ENCODE results near the gene EFNA5. TPM values are rescaled to one million over a fixed set of nuclear protein-coding genes. Genes with fewer than 3 reads are reported as not detected.

The EFNA5 gene
- total RNA-seq, 1 donor = 6.5 TPM

DNA sequence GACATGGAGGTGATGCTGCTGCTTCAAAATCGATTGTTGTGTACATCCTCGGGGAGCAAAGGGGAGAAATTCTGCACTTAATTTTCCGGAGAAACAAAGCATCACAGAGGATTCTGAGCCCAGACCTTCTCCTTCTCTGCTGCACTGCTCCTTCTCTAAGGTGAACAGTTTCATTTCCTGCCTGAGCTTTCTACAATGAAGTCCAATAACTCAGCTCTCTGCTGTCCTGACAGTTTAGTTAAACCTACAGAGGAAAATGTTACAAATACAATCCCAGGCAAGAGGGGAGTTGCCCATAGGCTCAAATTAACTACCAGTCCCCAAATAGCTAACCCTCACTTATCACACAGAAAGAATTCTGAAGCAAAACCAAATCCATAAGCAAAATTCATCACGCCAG is 206.3 kb downstream of the EFNA5 start:
- H3K4me3 ChIP-seq (ENCODE audit: low read depth, low read length) = no peak overlapping the region
- DNase-seq (ENCODE audit: low read depth) = no peak
- TF ChIP-seq, protein P1, sequence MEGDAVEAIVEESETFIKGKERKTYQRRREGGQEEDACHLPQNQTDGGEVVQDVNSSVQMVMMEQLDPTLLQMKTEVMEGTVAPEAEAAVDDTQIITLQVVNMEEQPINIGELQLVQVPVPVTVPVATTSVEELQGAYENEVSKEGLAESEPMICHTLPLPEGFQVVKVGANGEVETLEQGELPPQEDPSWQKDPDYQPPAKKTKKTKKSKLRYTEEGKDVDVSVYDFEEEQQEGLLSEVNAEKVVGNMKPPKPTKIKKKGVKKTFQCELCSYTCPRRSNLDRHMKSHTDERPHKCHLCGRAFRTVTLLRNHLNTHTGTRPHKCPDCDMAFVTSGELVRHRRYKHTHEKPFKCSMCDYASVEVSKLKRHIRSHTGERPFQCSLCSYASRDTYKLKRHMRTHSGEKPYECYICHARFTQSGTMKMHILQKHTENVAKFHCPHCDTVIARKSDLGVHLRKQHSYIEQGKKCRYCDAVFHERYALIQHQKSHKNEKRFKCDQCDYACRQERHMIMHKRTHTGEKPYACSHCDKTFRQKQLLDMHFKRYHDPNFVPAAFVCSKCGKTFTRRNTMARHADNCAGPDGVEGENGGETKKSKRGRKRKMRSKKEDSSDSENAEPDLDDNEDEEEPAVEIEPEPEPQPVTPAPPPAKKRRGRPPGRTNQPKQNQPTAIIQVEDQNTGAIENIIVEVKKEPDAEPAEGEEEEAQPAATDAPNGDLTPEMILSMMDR (IDR thresholded peaks at IDR 0.05; ENCODE audit: insufficient read depth, low read depth, low read length) = no peak

DNA sequence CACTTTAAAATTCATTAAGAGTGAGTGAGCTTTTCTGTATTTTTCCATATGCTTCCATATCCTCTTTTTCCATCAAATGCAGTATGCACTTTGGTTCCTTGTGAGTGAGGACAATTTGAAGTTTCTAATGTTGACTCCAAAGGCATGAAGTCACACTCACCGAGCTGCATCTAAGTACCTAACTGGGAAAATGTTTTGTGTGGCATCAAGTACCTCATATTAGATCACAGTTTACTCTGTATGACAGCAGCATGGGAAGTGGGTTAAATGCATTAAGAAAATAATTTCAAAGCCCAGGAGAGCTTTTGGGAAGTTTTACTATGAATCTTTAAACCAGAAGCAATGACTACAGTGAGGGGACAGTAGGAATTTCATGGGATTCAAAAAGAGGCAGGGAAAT is 207.0 kb downstream of the EFNA5 start:
- TF ChIP-seq, protein P1 (IDR thresholded peaks at IDR 0.05; ENCODE audit: insufficient read depth, low read depth, low read length) = no peak

DNA sequence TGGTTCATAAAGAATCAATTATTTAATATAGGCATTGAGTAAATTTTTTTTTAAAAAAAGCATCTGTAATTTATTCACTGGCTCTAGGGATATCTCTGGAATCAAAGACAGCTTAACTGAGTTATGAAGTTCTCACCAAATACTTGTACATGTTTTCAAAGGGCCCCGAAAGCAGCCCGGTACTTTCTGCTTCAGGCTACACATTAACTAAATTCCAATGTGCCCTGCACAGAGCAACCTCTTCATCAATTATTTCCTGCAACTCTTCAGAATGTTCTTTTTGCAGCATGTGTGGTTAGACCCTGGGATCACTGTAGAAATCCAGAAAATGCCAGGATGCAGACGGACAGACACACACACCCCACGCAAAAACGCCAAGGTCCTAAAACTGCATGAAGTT is 209.0 kb downstream of the EFNA5 start:
- no peak for DNase-seq (ENCODE audit: low read depth)
- TF ChIP-seq, protein P1 (IDR thresholded peaks at IDR 0.05; ENCODE audit: insufficient read depth, low read depth, low read length) = no peak
- no peak overlapping the region for H3K4me3 ChIP-seq (ENCODE audit: low read depth, low read length)

More for the DNA sequence above, 207.0 kb downstream of the EFNA5 start:
- DNase-seq (ENCODE audit: low read depth) = no peak
- H3K4me3 ChIP-seq (ENCODE audit: low read depth, low read length) = no peak overlapping the region

DNA sequence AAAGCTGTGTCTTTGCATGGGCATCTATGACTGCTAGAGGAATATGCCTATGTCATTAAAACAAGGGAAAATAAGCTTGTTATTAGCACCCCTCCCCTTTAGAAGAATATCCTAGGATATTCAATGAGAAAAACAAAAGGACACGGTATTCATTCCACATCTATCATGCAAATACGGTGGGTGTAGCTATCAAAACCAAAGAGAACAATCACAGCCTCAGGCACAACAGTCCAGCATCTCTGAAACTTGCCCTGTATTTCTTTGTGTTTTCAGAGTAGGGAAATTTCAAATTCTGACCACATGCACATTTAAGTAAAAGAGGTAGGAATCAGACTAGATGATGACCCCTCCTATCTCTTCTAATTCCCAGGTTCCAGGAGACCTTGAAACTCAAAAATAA is 209.9 kb downstream of the EFNA5 start:
- no peak for DNase-seq (ENCODE audit: low read depth)
- TF ChIP-seq, protein P1 (IDR thresholded peaks at IDR 0.05; ENCODE audit: insufficient read depth, low read depth, low read length) = no peak
- H3K4me3 ChIP-seq (ENCODE audit: low read depth, low read length) = no peak overlapping the region

DNA sequence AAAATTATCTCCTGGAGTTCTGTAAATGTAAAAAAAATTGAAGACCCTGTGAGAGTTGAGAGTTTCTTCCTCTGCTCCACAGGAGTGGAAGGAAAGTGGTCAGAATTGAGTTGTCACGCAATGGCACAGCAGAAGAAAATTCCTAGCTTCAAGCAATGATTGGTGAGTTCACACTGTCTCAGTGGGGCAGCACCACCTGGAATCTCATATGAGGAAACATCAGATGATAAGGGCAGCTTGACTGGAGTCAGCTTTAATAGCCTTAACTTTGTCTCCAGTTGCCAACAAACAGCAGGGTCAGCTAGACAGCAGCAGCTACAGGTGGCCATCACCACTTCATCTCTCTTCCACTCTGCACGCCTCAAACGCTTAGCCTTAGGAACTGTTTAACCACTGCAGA is 211.1 kb downstream of the EFNA5 start:
- no peak overlapping the region for H3K4me3 ChIP-seq (ENCODE audit: low read depth, low read length)
- DNase-seq (ENCODE audit: low read depth) = no peak
- TF ChIP-seq, protein P1 (IDR thresholded peaks at IDR 0.05; ENCODE audit: insufficient read depth, low read depth, low read length) = no peak

DNA sequence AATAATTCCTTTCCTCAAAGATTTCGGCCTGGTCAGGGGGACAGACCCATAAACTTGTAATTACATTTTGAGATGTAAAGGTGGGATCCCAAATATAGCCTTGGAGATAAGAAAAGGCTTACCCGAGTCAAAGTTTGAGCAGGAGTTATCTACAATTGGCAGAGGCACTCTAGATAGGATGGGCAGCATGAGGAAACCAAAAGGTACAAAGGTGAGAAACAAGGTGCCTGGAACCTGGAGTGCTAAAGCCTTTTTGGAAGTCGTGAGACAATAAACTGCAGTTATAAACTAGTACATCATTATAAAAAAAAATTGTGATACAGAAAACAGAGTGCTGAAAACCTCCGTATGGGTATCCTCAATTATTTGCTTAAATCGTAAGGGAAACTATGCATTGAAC is 212.4 kb downstream of the EFNA5 start:
- DNase-seq (ENCODE audit: low read depth) = no peak
- TF ChIP-seq, protein P1 (IDR thresholded peaks at IDR 0.05; ENCODE audit: insufficient read depth, low read depth, low read length) = no peak
- no peak overlapping the region for H3K4me3 ChIP-seq (ENCODE audit: low read depth, low read length)

DNA sequence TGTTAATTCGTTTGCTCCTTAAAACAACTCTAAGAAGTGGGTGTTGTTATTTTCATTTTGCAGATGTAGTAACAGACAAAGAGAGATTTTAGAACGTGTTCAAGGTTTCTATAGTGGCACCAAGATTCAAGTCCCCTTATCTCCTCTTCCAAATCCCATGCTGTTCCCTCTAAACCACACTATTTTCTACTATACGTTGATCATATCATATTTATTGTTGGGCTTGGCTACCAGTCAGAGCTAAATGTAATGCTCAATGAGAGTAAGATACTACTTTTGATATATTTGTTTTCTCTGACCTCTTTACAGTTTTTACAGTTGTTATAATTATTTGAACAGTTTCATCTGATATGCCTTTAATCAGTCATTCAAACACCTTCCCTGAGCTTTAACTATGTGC is 212.9 kb downstream of the EFNA5 start:
- DNase-seq (ENCODE audit: low read depth) = no peak
- TF ChIP-seq, protein P1 (IDR thresholded peaks at IDR 0.05; ENCODE audit: insufficient read depth, low read depth, low read length) = no peak
- no peak overlapping the region for H3K4me3 ChIP-seq (ENCODE audit: low read depth, low read length)
